CD14-positive monocyte (primary cell): Measurements from ENCODE around the gene MRPL40. TPM values are rescaled to one million over a fixed set of nuclear protein-coding genes. Genes with fewer than 3 reads are reported as not detected.
A peak's percentile ranks its signal among the peaks of the same experiment; 100 is the strongest.

Source experiments
- DNase-seq, 3 donors: peaks; one replicate each; pipeline ENCODE4 v3.0.0-alpha.2; 2011 to 2022
- H2AFZ ChIP-seq: 2 replicates; pipeline ENCODE4 v1.6.0; 2012; ENCODE audit warnings: mild to moderate bottlenecking, low read depth, low read length, inconsistent platforms; ENCODE audit not compliant: insufficient read depth, poor library complexity, severe bottlenecking
- H3K27ac ChIP-seq, 2 donors: 1 replicate in 1 of 2; 2 replicates in 1 of 2; pipeline ENCODE4 v1.5.1; 2012 to 2013; ENCODE audit warnings: low read length in 2 of 2, control low read depth in 1 of 2, inconsistent platforms in 1 of 2, low read depth in 1 of 2, mild to moderate bottlenecking in 1 of 2
- H3K27me3 ChIP-seq, 2 donors: one replicate each; pipeline versions ENCODE4 v1.6.0 to v1.6.1; 2011 to 2013; ENCODE audit warnings: low read length in 2 of 2; ENCODE audit not compliant: control insufficient read depth in 2 of 2, insufficient read depth in 2 of 2
- H3K36me3 ChIP-seq, 2 donors: replicated peaks in 1 of 2; 1 replicate in 1 of 2; 2 replicates in 1 of 2; pipeline versions ENCODE4 v1.5.1 to v1.6.1; 2012 to 2013; ENCODE audit warnings: low read length in 2 of 2, control low read depth in 1 of 2, inconsistent platforms in 1 of 2, mild to moderate bottlenecking in 1 of 2; ENCODE audit not compliant: insufficient read depth in 2 of 2, control insufficient read depth in 1 of 2
- H3K4me1 ChIP-seq, 2 donors: 1 replicate in 1 of 2; 2 replicates in 1 of 2; pipeline versions ENCODE4 v1.5.1 to v1.6.1; 2012 to 2013; ENCODE audit warnings: low read length in 2 of 2, control low read depth in 1 of 2, inconsistent platforms in 1 of 2, mild to moderate bottlenecking in 1 of 2, moderate library complexity in 1 of 2; ENCODE audit not compliant: insufficient read depth in 2 of 2, control insufficient read depth in 1 of 2
- H3K4me2 ChIP-seq: replicated peaks from 2 replicates; pipeline ENCODE3; 2012; ENCODE audit warnings: low read length, moderate library complexity, mild to moderate bottlenecking; ENCODE audit not compliant: poor library complexity, severe bottlenecking; ENCODE audit errors: extremely low read depth
- H3K4me3 ChIP-seq, 3 experiments: fragments of 200-600 bp in 1 of 3; sonication (generic) in 1 of 3; replicated peaks in 1 of 3; 1 replicate in 2 of 3; 2 replicates in 1 of 3; pipeline ENCODE4 v1.5.1; 2011 to 2013; ENCODE audit warnings: low read length in 3 of 3, mild to moderate bottlenecking in 3 of 3, control low read depth in 2 of 3, low read depth in 2 of 3, inconsistent platforms in 1 of 3, moderate library complexity in 1 of 3
- H3K79me2 ChIP-seq: 2 replicates; pipeline ENCODE4 v1.6.0; 2012; ENCODE audit warnings: mild to moderate bottlenecking, control low read depth, inconsistent platforms, low read length, moderate library complexity; ENCODE audit not compliant: insufficient read depth
- H3K9ac ChIP-seq: 2 replicates; pipeline ENCODE4 v1.6.0; 2017; ENCODE audit warnings: low read length, mild to moderate bottlenecking; ENCODE audit not compliant: insufficient read depth, poor library complexity, severe bottlenecking
- H3K9me3 ChIP-seq, 2 donors: replicated peaks in 1 of 2; 1 replicate in 1 of 2; 2 replicates in 1 of 2; pipeline versions ENCODE4 v1.5.1 to v1.6.1; 2012 to 2013; ENCODE audit warnings: low read length in 2 of 2, control low read depth in 1 of 2; ENCODE audit not compliant: control insufficient read depth in 1 of 2, insufficient read depth in 1 of 2
- H4K20me1 ChIP-seq: 2 replicates; pipeline ENCODE4 v1.6.0; 2012; ENCODE audit warnings: mild to moderate bottlenecking, low read length, control low read depth, moderate library complexity; ENCODE audit not compliant: insufficient read depth
- H3K27ac Mint-ChIP-seq, 7 donors: one replicate each; pipeline ENCODE4 v1.8.0; 2020; ENCODE audit warnings: mild to moderate bottlenecking in 7 of 7, mixed read lengths in 7 of 7, moderate library complexity in 6 of 7, inconsistent platforms in 2 of 7
- H3K27me3 Mint-ChIP-seq, 3 donors: one replicate each; pipeline ENCODE4 v1.8.0; 2021 to 2022; ENCODE audit warnings: low read depth in 3 of 3, mild to moderate bottlenecking in 3 of 3, mixed read lengths in 3 of 3, moderate library complexity in 3 of 3, inconsistent platforms in 1 of 3
- H3K36me3 Mint-ChIP-seq, 2 donors: one replicate each; pipeline ENCODE4 v1.8.0; 2020; ENCODE audit warnings: mixed read lengths in 2 of 2, inconsistent platforms in 1 of 2, mild to moderate bottlenecking in 1 of 2
- H3K4me1 Mint-ChIP-seq: one replicate; pipeline ENCODE4 v1.8.0; 2020; ENCODE audit warnings: mild to moderate bottlenecking, mixed read lengths
- H3K4me3 Mint-ChIP-seq, 2 donors: one replicate each; pipeline ENCODE4 v1.8.0; 2020; ENCODE audit warnings: mild to moderate bottlenecking in 2 of 2, mixed read lengths in 2 of 2, moderate library complexity in 1 of 2
- H3K9me3 Mint-ChIP-seq, 7 donors: one replicate each; pipeline ENCODE4 v1.8.0; 2020 to 2022; ENCODE audit warnings: mixed read lengths in 7 of 7, mild to moderate bottlenecking in 6 of 7, moderate library complexity in 6 of 7, inconsistent platforms in 2 of 7
- CTCF ChIP-seq: fragments of 200-600 bp; IDR thresholded peaks from one replicate; pipeline ENCODE4 v1.8.0; 2022; ENCODE audit warnings: antibody characterized with exemption, mild to moderate bottlenecking
- WGBS: methylation state at CpG from one replicate; pipeline ENCODE4 v1.1.5; 2013; ENCODE audit warnings: missing lambda C conversion rate; ENCODE audit not compliant: insufficient coverage; 5-methylcytosine and 5-hydroxymethylcytosine counted together
- intact Hi-C, 2 donors: fragments of 100-400 bp; cut with micrococcal nuclease; formaldehyde crosslinking; loops; one replicate each; pipeline versions ENCODE4 v1.15.0 to v1.15.1; 2023
- polyA plus RNA-seq, 3 donors: library from polyadenylated mRNA; depleted of rRNA in 1 of 3; unstranded in 2 of 3; stranded (reverse) in 1 of 3; fragments of 300-500 nt in 2 of 3; fragments of >200 nt in 1 of 3; fragmentation: Illumina TruSeq in 2 of 3; gene quantifications; 1 replicate in 2 of 3; 2 replicates in 1 of 3; pipeline ENCODE4 v1.2.3, GENCODE V29; 2012 to 2021

The MRPL40 gene
- polyA plus RNA-seq, 3 donors, result 9.2 to 61.4 (median 48.4) TPM

- no peaks in the 10 kb centered on the region for H3K4me1 Mint-ChIP-seq
- H3K4me3 ChIP-seq, result no peak overlapping the region
- H2AFZ ChIP-seq, result no peak overlapping the region
- H3K4me2 ChIP-seq, result no peak overlapping the region
- peaks cover 67 to 99% of the 10 kb centered on the region in 2 donors for H3K36me3 ChIP-seq
- H3K79me2 ChIP-seq, result no peaks in the 10 kb centered on the region
- H3K4me3 Mint-ChIP-seq, result no peak overlapping the region
- H4K20me1 ChIP-seq, result no peaks in the 10 kb centered on the region
- H3K27me3 ChIP-seq, result no peaks in the 10 kb centered on the region
- H3K9me3 ChIP-seq, result no peaks in the 10 kb centered on the region
- WGBS, result no CpG with 5 or more reads among the region's 1 CpG
- no peaks in the 10 kb centered on the region for H3K4me1 ChIP-seq
- H3K9ac ChIP-seq, result no peak overlapping the region
- no peak for TF ChIP-seq CTCF
- no peak overlapping the region for H3K27ac Mint-ChIP-seq
- no peak overlapping the region for H3K27ac ChIP-seq
- peaks cover 72 to 88% of the 10 kb centered on the region in 2 donors for H3K36me3 Mint-ChIP-seq
- H3K9me3 Mint-ChIP-seq, result no peaks in the 10 kb centered on the region
- DNase-seq, result no peak
- peaks cover 0 to 2% (median 0%) of the 10 kb centered on the region in 3 donors for H3K27me3 Mint-ChIP-seq
- intact Hi-C loops, result loop anchor here in 1 of 2 donors (10.0 kb wide), 1 partner anchor 57 kb away; no protein-coding TSS in a partner anchor
These were observed 29.2 kb downstream of the MRPL40 start for GRCh38 chr22:19461506-19461905.

- H3K4me1 ChIP-seq, result no peaks in the 10 kb centered on the region
- intact Hi-C loops, result loop anchor here in 1 of 2 donors (10.0 kb wide), 1 partner anchor 58 kb away; no protein-coding TSS in a partner anchor
- no peak for TF ChIP-seq CTCF
- Mint-ChIP-seq H3K4me1 (no peaks in the 10 kb centered on the region), H3K27ac (peak overlapping the region in 1 of 7 donors; percentile 20), H3K27me3 (peaks cover 0 to 2% (median 0%) of the 10 kb centered on the region in 3 donors), H3K36me3 (peaks cover 74 to 88% of the 10 kb centered on the region in 2 donors), H3K9me3 (no peaks in the 10 kb centered on the region), H3K4me3 (no peak overlapping the region)
- no CpG with 5 or more reads among the region's 1 CpG for WGBS
- H3K4me3 ChIP-seq, result no peak overlapping the region
- H3K9ac ChIP-seq, result no peak overlapping the region
- peaks cover 70 to 99% of the 10 kb centered on the region in 2 donors for H3K36me3 ChIP-seq
- H3K9me3 ChIP-seq, result no peaks in the 10 kb centered on the region
- H4K20me1 ChIP-seq, result no peaks in the 10 kb centered on the region
- no peaks in the 10 kb centered on the region for H3K79me2 ChIP-seq
- H2AFZ ChIP-seq, result no peak overlapping the region
- DNase-seq, result no peak
- H3K27ac ChIP-seq, result no peak overlapping the region
- H3K27me3 ChIP-seq, result no peaks in the 10 kb centered on the region
- no peak overlapping the region for H3K4me2 ChIP-seq
These were observed 30.7 kb downstream of the MRPL40 start for GRCh38 chr22:19463008-19463407.
